Muscle of back (tissue), 11 donors: ENCODE measurements around the gene LARP1B. TPM values are rescaled to one million over a fixed set of nuclear protein-coding genes. Genes with fewer than 3 reads are reported as not detected.
"Not testable (repeated sequence)": the region's sequence is repeated elsewhere in the genome, so short reads cannot be mapped to it uniquely, and the experiment has no call there.

Experiments
- DNase-seq, 3 donors: peaks; one replicate each; pipeline versions ENCODE4 v3.0.0 to v3.0.0-alpha.2; 2013
- polyA plus RNA-seq, 10 donors: library from polyadenylated mRNA; unstranded; fragments of 120-200 nt; gene quantifications; one replicate each; pipeline ENCODE4 v1.2.1, GENCODE V29; 2013; ENCODE audit not compliant: insufficient read length in 10 of 10

The LARP1B gene
- polyA plus RNA-seq, 10 donors = 17.7 to 31.3 (median 22.2) TPM

GRCh38 chr4:128220286-128221235 lies 159.4 kb downstream of the LARP1B start:
- DNase-seq = peak in 1 of 3 donors; percentile 44

- no peak for DNase-seq
Measured at GRCh38 chr4:128221586-128221985, 160.5 kb downstream of the LARP1B start.

- DNase-seq = peak in 2 of 3 donors; percentile 25 to 86
Measured at GRCh38 chr4:128225148-128225547, 164.0 kb downstream of the LARP1B start.

GRCh38 chr4:128227991-128228571 lies 167.0 kb downstream of the LARP1B start:
- DNase-seq = peak in 1 of 3 donors; percentile 19

- no peak for DNase-seq
Measured at GRCh38 chr4:128228845-128229795, 168.0 kb downstream of the LARP1B start.

GRCh38 chr4:128232719-128233118 lies 171.6 kb downstream of the LARP1B start:
- DNase-seq = no peak

GRCh38 chr4:128234836-128235235 lies 173.7 kb downstream of the LARP1B start:
- no peak for DNase-seq

- DNase-seq = no peak
Measured at GRCh38 chr4:128241019-128241418, 179.9 kb downstream of the LARP1B start.

GRCh38 chr4:128241425-128241913 lies 180.4 kb downstream of the LARP1B start:
- DNase-seq = peak in 2 of 3 donors; percentile 30 to 90

- no peak for DNase-seq
Measured at GRCh38 chr4:128241981-128242380, 180.9 kb downstream of the LARP1B start.

- DNase-seq = no peak
Measured at GRCh38 chr4:128242601-128243000, 181.5 kb downstream of the LARP1B start.

- DNase-seq = no peak
Measured at GRCh38 chr4:128244379-128244778, 183.3 kb downstream of the LARP1B start.

- DNase-seq = not testable (repeated sequence)
Measured at GRCh38 chr4:128245391-128245790, 184.3 kb downstream of the LARP1B start.

- DNase-seq = no peak
Measured at GRCh38 chr4:128247906-128248305, 186.8 kb downstream of the LARP1B start.

GRCh38 chr4:128249787-128250668 lies 188.9 kb downstream of the LARP1B start:
- DNase-seq = no peak

GRCh38 chr4:128255906-128256305 lies 194.8 kb downstream of the LARP1B start:
- DNase-seq = no peak

GRCh38 chr4:128256539-128256938 lies 195.4 kb downstream of the LARP1B start:
- no peak for DNase-seq

GRCh38 chr4:128258166-128258565 lies 197.1 kb downstream of the LARP1B start:
- not testable (repeated sequence) for DNase-seq

- DNase-seq = not testable (repeated sequence)
Measured at GRCh38 chr4:128259889-128260288, 198.8 kb downstream of the LARP1B start.
